ENCODE results near the gene ECM1. TPM values are rescaled to one million over a fixed set of nuclear protein-coding genes. Genes with fewer than 3 reads are reported as not detected.
A peak's percentile ranks its signal among the peaks of the same experiment; 100 is the strongest.

Gene ECM1
- total RNA-seq, 1 experiment from 2014 or later = 43.4 TPM

- H3K36me3 ChIP-seq = peaks cover 23% of the 10 kb centered on the region
- no peaks in the 10 kb centered on the region for H3K9me3 ChIP-seq (replicated peaks)
- no peak overlapping the region for H3K27ac ChIP-seq
- no peak for DNase-seq (ENCODE audit: low read depth in 1 of 2, low spot score in 2 of 2)
- peak overlapping the region; percentile 44 for H3K4me3 ChIP-seq
- H3K4me1 ChIP-seq (replicated peaks) = peaks cover 15% of the 10 kb centered on the region
- H3K27me3 ChIP-seq (replicated peaks) = no peaks in the 10 kb centered on the region
Observed at GRCh38 chr1:150516050-150516591, 8.2 kb downstream of the ECM1 start.

- Histone ChIP-seq H3K4me1 (replicated peaks) (peaks cover 15% of the 10 kb centered on the region), H3K27ac (no peak overlapping the region)
- DNase-seq (ENCODE audit: low read depth in 1 of 2, low spot score in 2 of 2) = no peak
Observed at GRCh38 chr1:150516616-150517015, 8.7 kb downstream of the ECM1 start.

GRCh38 chr1:150521196-150521968 is 13.5 kb downstream of the ECM1 start:
- Histone ChIP-seq H3K27ac (no peak overlapping the region), H3K36me3 (no peaks in the 10 kb centered on the region), H3K27me3 (replicated peaks) (no peaks in the 10 kb centered on the region), H3K9me3 (replicated peaks) (no peaks in the 10 kb centered on the region), H3K4me3 (no peak overlapping the region), H3K4me1 (replicated peaks) (peaks cover 3% of the 10 kb centered on the region)
- DNase-seq (ENCODE audit: low read depth in 1 of 2, low spot score in 2 of 2) = no peak

More at GRCh38 chr1:150516616-150517015, 8.7 kb downstream of the ECM1 start:
- no peaks in the 10 kb centered on the region for H3K9me3 ChIP-seq (replicated peaks)
- peaks cover 18% of the 10 kb centered on the region for H3K36me3 ChIP-seq
- H3K27me3 ChIP-seq (replicated peaks) = no peaks in the 10 kb centered on the region
- no peak overlapping the region for H3K4me3 ChIP-seq

GRCh38 chr1:150525348-150525747 is 17.4 kb downstream of the ECM1 start:
- H3K4me1 ChIP-seq (replicated peaks) = peaks cover 5% of the 10 kb centered on the region
- no peaks in the 10 kb centered on the region for H3K9me3 ChIP-seq (replicated peaks)
- no peaks in the 10 kb centered on the region for H3K36me3 ChIP-seq

GRCh38 chr1:150528196-150528595 is 20.3 kb downstream of the ECM1 start:
- Histone ChIP-seq H3K9me3 (replicated peaks) (no peaks in the 10 kb centered on the region), H3K36me3 (no peaks in the 10 kb centered on the region), H3K27me3 (replicated peaks) (no peaks in the 10 kb centered on the region), H3K27ac (no peak overlapping the region), H3K4me1 (replicated peaks) (peaks cover 5% of the 10 kb centered on the region), H3K4me3 (no peak overlapping the region)
- DNase-seq (ENCODE audit: low read depth in 1 of 2, low spot score in 2 of 2) = no peak

More at GRCh38 chr1:150525348-150525747, 17.4 kb downstream of the ECM1 start:
- no peaks in the 10 kb centered on the region for H3K27me3 ChIP-seq (replicated peaks)
- H3K4me3 ChIP-seq = no peak overlapping the region
- no peak for DNase-seq (ENCODE audit: low read depth in 1 of 2, low spot score in 2 of 2)
- no peak overlapping the region for H3K27ac ChIP-seq

- Histone ChIP-seq H3K4me1 (replicated peaks) (peaks cover 5% of the 10 kb centered on the region), H3K9me3 (replicated peaks) (no peaks in the 10 kb centered on the region), H3K36me3 (no peaks in the 10 kb centered on the region), H3K4me3 (no peak overlapping the region), H3K27me3 (replicated peaks) (no peaks in the 10 kb centered on the region), H3K27ac (no peak overlapping the region)
- no peak for DNase-seq (ENCODE audit: low read depth in 1 of 2, low spot score in 2 of 2)
Observed at GRCh38 chr1:150529017-150529416, 21.1 kb downstream of the ECM1 start.

- H3K4me1 ChIP-seq (replicated peaks) = peaks cover 6% of the 10 kb centered on the region
- H3K9me3 ChIP-seq (replicated peaks) = no peaks in the 10 kb centered on the region
- H3K4me3 ChIP-seq = no peak overlapping the region
- no peaks in the 10 kb centered on the region for H3K36me3 ChIP-seq
- H3K27me3 ChIP-seq (replicated peaks) = no peaks in the 10 kb centered on the region
- no peak for DNase-seq (ENCODE audit: low read depth in 1 of 2, low spot score in 2 of 2)
- no peak overlapping the region for H3K27ac ChIP-seq
Observed at GRCh38 chr1:150530491-150531159, 22.7 kb downstream of the ECM1 start.

GRCh38 chr1:150532860-150533259 is 25.0 kb downstream of the ECM1 start:
- DNase-seq (ENCODE audit: low read depth in 1 of 2, low spot score in 2 of 2) = no peak
- H3K4me3 ChIP-seq = no peak overlapping the region
- no peaks in the 10 kb centered on the region for H3K9me3 ChIP-seq (replicated peaks)
- H3K4me1 ChIP-seq (replicated peaks) = peaks cover 25% of the 10 kb centered on the region
- H3K27me3 ChIP-seq (replicated peaks) = no peaks in the 10 kb centered on the region
- no peaks in the 10 kb centered on the region for H3K36me3 ChIP-seq
- no peak overlapping the region for H3K27ac ChIP-seq

- H3K27ac ChIP-seq = no peak overlapping the region
- no peaks in the 10 kb centered on the region for H3K9me3 ChIP-seq (replicated peaks)
- no peak overlapping the region for H3K4me3 ChIP-seq
- DNase-seq (ENCODE audit: low read depth in 1 of 2, low spot score in 2 of 2) = no peak
- no peaks in the 10 kb centered on the region for H3K36me3 ChIP-seq
- peaks cover 32% of the 10 kb centered on the region for H3K4me1 ChIP-seq (replicated peaks)
- no peaks in the 10 kb centered on the region for H3K27me3 ChIP-seq (replicated peaks)
Observed at GRCh38 chr1:150534002-150534401, 26.1 kb downstream of the ECM1 start.

GRCh38 chr1:150535511-150536287 is 27.8 kb downstream of the ECM1 start:
- DNase-seq (ENCODE audit: low read depth in 1 of 2, low spot score in 2 of 2) = no peak
- no peak overlapping the region for H3K27ac ChIP-seq
- H3K27me3 ChIP-seq (replicated peaks) = no peaks in the 10 kb centered on the region
- no peaks in the 10 kb centered on the region for H3K36me3 ChIP-seq
- H3K4me3 ChIP-seq = no peak overlapping the region
- no peaks in the 10 kb centered on the region for H3K9me3 ChIP-seq (replicated peaks)
- H3K4me1 ChIP-seq (replicated peaks) = peaks cover 33% of the 10 kb centered on the region

GRCh38 chr1:150536836-150537731 is 29.2 kb downstream of the ECM1 start:
- no peak overlapping the region for H3K4me3 ChIP-seq
- DNase-seq (ENCODE audit: low read depth in 1 of 2, low spot score in 2 of 2) = no peak
- H3K27ac ChIP-seq = peak overlapping the region; percentile 97
- no peaks in the 10 kb centered on the region for H3K36me3 ChIP-seq
- no peaks in the 10 kb centered on the region for H3K9me3 ChIP-seq (replicated peaks)
- H3K4me1 ChIP-seq (replicated peaks) = peaks cover 33% of the 10 kb centered on the region
- H3K27me3 ChIP-seq (replicated peaks) = no peaks in the 10 kb centered on the region

GRCh38 chr1:150537732-150538684 is 30.1 kb downstream of the ECM1 start:
- peak; percentile 84 to 88 for DNase-seq (ENCODE audit: low read depth in 1 of 2, low spot score in 2 of 2)
- peaks cover 33% of the 10 kb centered on the region for H3K4me1 ChIP-seq (replicated peaks)
- H3K9me3 ChIP-seq (replicated peaks) = no peaks in the 10 kb centered on the region
- H3K36me3 ChIP-seq = no peaks in the 10 kb centered on the region
- H3K4me3 ChIP-seq = no peak overlapping the region
- peak overlapping the region; percentile 97 for H3K27ac ChIP-seq
- H3K27me3 ChIP-seq (replicated peaks) = no peaks in the 10 kb centered on the region
